K562 (cell line): Measurements from ENCODE around the gene CTDSP2. TPM values are rescaled to one million over a fixed set of nuclear protein-coding genes. Genes with fewer than 3 reads are reported as not detected.

Experiments
- ATAC-seq: fragments of 200-7000 bp; cut with Tn5 transposase; 3 replicates; pipeline ENCODE4 v1.9.1; 2020; ENCODE audit warnings: moderate library complexity
- BruUV-seq: library from RNA; stranded (reverse); fragments of 400-500 nt; replicated peaks from 2 replicates; lab custom pipeline; 2021; lab: Mats Ljungman, UMichigan
- CTCF ChIA-PET: fragments of 300-600 bp; formaldehyde crosslinking; extraction: SDS; loops from one replicate; lab custom pipeline; 2021; ENCODE audit warnings: low intra/inter-chr PET ratio; lab: Yijun Ruan, JAX
- POLR2A ChIA-PET: fragments of 300-600, 350-650 bp; sonication (Branson Sonifier 250); formaldehyde crosslinking; extraction: SDS; loops from one replicate; lab custom pipeline; 2021; ENCODE audit warnings: antibody characterized with exemption, inconsistent platforms; lab: Yijun Ruan, JAX
- DNase-seq, 4 experiments: peaks; one replicate each; pipeline versions ENCODE4 v3.0.0 to v3.0.0-alpha.2; 2011 to 2018; ENCODE audit warnings: low spot score in 3 of 4, mixed read lengths in 3 of 4; ENCODE audit errors: extremely low read depth in 1 of 4
- FAIRE-seq: peaks from 2 replicates; lab custom pipeline; 2011; peaks lifted over from hg19 to GRCh38; lab: Jason Lieb, UNC
- H2AFZ ChIP-seq: 2 replicates; pipeline ENCODE4 v1.6.0; 2011; ENCODE audit warnings: low read depth, low read length, control low read depth, inconsistent platforms
- H3K27ac ChIP-seq: fragments of 200-600 bp; 3 replicates; pipeline ENCODE4 v1.8.0; 2011; ENCODE audit warnings: low read depth, mild to moderate bottlenecking, control low read depth, inconsistent platforms, low read length, moderate library complexity, mixed read lengths; ENCODE audit errors: extremely low read depth
- H3K27me3 ChIP-seq, 2 experiments: fragments of 300-600 bp in 1 of 2; 2 replicates in 1 of 2; 3 replicates in 1 of 2; pipeline versions ENCODE4 v1.6.0 to v1.8.0; 2011; ENCODE audit warnings: inconsistent platforms in 2 of 2, low read length in 2 of 2, mild to moderate bottlenecking in 1 of 2, mixed read lengths in 1 of 2, moderate library complexity in 1 of 2; ENCODE audit not compliant: control insufficient read depth in 2 of 2, insufficient read depth in 2 of 2
- H3K36me3 ChIP-seq: fragments of 300-600 bp; 3 replicates; pipeline ENCODE4 v1.8.0; 2011; ENCODE audit warnings: mild to moderate bottlenecking, low read length, inconsistent platforms; ENCODE audit not compliant: control insufficient read depth, insufficient read depth
- H3K4me1 ChIP-seq, 2 experiments: fragments of 200-600 bp in 1 of 2; replicated peaks in 1 of 2; 2 replicates in 1 of 2; 3 replicates in 1 of 2; pipeline versions ENCODE4 v1.5.1 to v1.8.0; 2011; ENCODE audit warnings: inconsistent platforms in 2 of 2, low read length in 2 of 2, mild to moderate bottlenecking in 1 of 2, mixed read lengths in 1 of 2, moderate library complexity in 1 of 2; ENCODE audit not compliant: control insufficient read depth in 2 of 2, insufficient read depth in 2 of 2
- H3K4me2 ChIP-seq: 2 replicates; pipeline ENCODE4 v1.6.1; 2011; ENCODE audit warnings: low read length, control low read depth, inconsistent platforms, mixed read lengths; ENCODE audit not compliant: insufficient read depth
- H3K4me3 ChIP-seq: fragments of 200-600 bp; sonication (generic), shearing (Covaris generic); 2 replicates; pipeline ENCODE4 v1.5.1; 2016; ENCODE audit warnings: control low read depth, inconsistent platforms
- H3K79me2 ChIP-seq: fragments of 200-600 bp; 3 replicates; pipeline ENCODE4 v1.8.0; 2011; ENCODE audit warnings: low read length, inconsistent platforms; ENCODE audit not compliant: control insufficient read depth, insufficient read depth
- H3K9ac ChIP-seq, 2 experiments: 2 replicates each; pipeline versions ENCODE4 v1.6.0 to v1.6.1; 2011; ENCODE audit warnings: low read depth in 2 of 2, low read length in 2 of 2, control low read depth in 1 of 2, inconsistent platforms in 1 of 2, mild to moderate bottlenecking in 1 of 2, mixed read lengths in 1 of 2; ENCODE audit not compliant: insufficient read depth in 1 of 2
- H3K9me1 ChIP-seq: one replicate; pipeline ENCODE4 v1.6.0; 2011; ENCODE audit warnings: inconsistent platforms, mild to moderate bottlenecking, low read length, moderate library complexity; ENCODE audit not compliant: control insufficient read depth, insufficient read depth
- H3K9me3 ChIP-seq: replicated peaks from 2 replicates; pipeline ENCODE4 v1.5.1; 2011; ENCODE audit warnings: low read depth, low read length, inconsistent platforms; ENCODE audit not compliant: control insufficient read depth, insufficient read depth
- H4K20me1 ChIP-seq: replicated peaks from 2 replicates; pipeline ENCODE4 v1.6.1; 2011; ENCODE audit warnings: low read length, inconsistent platforms, mixed read lengths; ENCODE audit not compliant: control insufficient read depth, insufficient read depth
- BACH1 ChIP-seq: fragments of 200-800 bp; sonication (Bioruptor generic); IDR thresholded peaks from 2 replicates; pipeline ENCODE4 v1.6.1; 2016; ENCODE audit warnings: missing genetic modification characterization, missing compliant biosample characterization
- CBX2 ChIP-seq: fragments of 200-600 bp; sonication (generic); IDR thresholded peaks from one replicate; pipeline ENCODE4 v1.6.1; 2012; ENCODE audit warnings: mild to moderate bottlenecking, low read length, inconsistent platforms; ENCODE audit not compliant: insufficient read depth, poor library complexity, severe bottlenecking
- CLOCK ChIP-seq: fragments of 250-450 bp; sonication (Bioruptor Pico); IDR thresholded peaks from 2 replicates; pipeline ENCODE4 v1.4.0; 2020; ENCODE audit warnings: mild to moderate bottlenecking, moderate library complexity, borderline replicate concordance
- EHMT2 ChIP-seq: fragments of 450-650 bp; IDR thresholded peaks from 2 replicates; pipeline ENCODE4 v1.6.1; 2018; ENCODE audit warnings: antibody characterized with exemption
- ELF1 ChIP-seq: fragments of 200-800 bp; sonication (Bioruptor generic); IDR thresholded peaks from 2 replicates; pipeline ENCODE4 v1.6.1; 2016; ENCODE audit warnings: missing genetic modification characterization, missing compliant biosample characterization
- JUND ChIP-seq, 2 experiments: IDR thresholded peaks; 2 replicates in 1 of 2; 3 replicates in 1 of 2; pipeline ENCODE4 v1.6.1; 2011; ENCODE audit warnings: borderline replicate concordance in 2 of 2, low read depth in 2 of 2, low read length in 2 of 2, improper control_type of control experiment in 1 of 2, missing biosample characterization in 1 of 2, missing genetic modification characterization in 1 of 2, missing genetic modification reagents in 1 of 2
- MAFF ChIP-seq: IDR thresholded peaks from 2 replicates; pipeline ENCODE4 v1.6.1; 2012; ENCODE audit warnings: low read length, improper control_type of control experiment
- MBD2 ChIP-seq: sonication (generic); IDR thresholded peaks from 2 replicates; pipeline ENCODE4 v1.6.1; 2016; ENCODE audit warnings: low read depth, borderline replicate concordance
- NBN ChIP-seq: fragments of 450-650 bp; IDR thresholded peaks from 2 replicates; pipeline ENCODE4 v1.6.1; 2016; ENCODE audit warnings: low read depth, mild to moderate bottlenecking
- NFIC ChIP-seq: fragments of 450-650 bp; IDR thresholded peaks from 2 replicates; pipeline ENCODE4 v1.6.1; 2017; ENCODE audit warnings: mild to moderate bottlenecking, inconsistent platforms
- PTBP1 ChIP-seq: fragments of 200-400 bp; formaldehyde crosslinking; IDR thresholded peaks from 2 replicates; pipeline ENCODE4 v1.6.1; 2017; ENCODE audit warnings: low read depth, low read length
- RCOR1 ChIP-seq, 2 experiments: IDR thresholded peaks; 2 replicates each; pipeline ENCODE4 v1.6.1; 2012; ENCODE audit warnings: low read depth in 2 of 2, low read length in 2 of 2, borderline replicate concordance in 1 of 2, improper control_type of control experiment in 1 of 2
- SMAD3 ChIP-seq: fragments of 450-650 bp; formaldehyde crosslinking; conservative IDR thresholded peaks from 2 replicates; pipeline ENCODE4 v1.4.0; 2020; ENCODE audit warnings: mild to moderate bottlenecking
- TAF15 ChIP-seq: fragments of 200-400 bp; formaldehyde crosslinking; IDR thresholded peaks from 2 replicates; pipeline ENCODE4 v1.6.1; 2017; ENCODE audit warnings: mild to moderate bottlenecking, low read depth, low read length, moderate library complexity
- TRIM24 ChIP-seq, 2 experiments: fragments of 450-650 bp; IDR thresholded peaks; 2 replicates each; pipeline ENCODE4 v1.6.1; 2016
- XRCC4 ChIP-seq: IDR thresholded peaks from one replicate; pipeline ENCODE4 v1.6.1; 2011; ENCODE audit not compliant: insufficient read depth, insufficient read length; ENCODE audit errors: extremely low read depth
- ZBTB49 ChIP-seq: sonication (generic); formaldehyde crosslinking; IDR thresholded peaks from 2 replicates; pipeline ENCODE4 v1.8.0; 2022; ENCODE audit warnings: missing genetic modification reagents, mild to moderate bottlenecking, borderline replicate concordance
- ZNF263 ChIP-seq: sonication (generic); formaldehyde crosslinking; IDR thresholded peaks from 2 replicates; pipeline ENCODE4 v1.8.0; 2022; ENCODE audit warnings: mild to moderate bottlenecking, missing genetic modification reagents, borderline replicate concordance
- ZNF586 ChIP-seq: fragments of 450-650 bp; formaldehyde crosslinking; conservative IDR thresholded peaks from 2 replicates; pipeline ENCODE4 v1.4.0; 2020; ENCODE audit warnings: mild to moderate bottlenecking, moderate library complexity
- WGBS: fragments of 100-300 bp; shearing (Covaris generic); methylation state at CpG from one replicate; pipeline ENCODE4 v1.1.6; 2016; ENCODE audit warnings: low coverage, mixed read lengths; ENCODE audit not compliant: insufficient coverage; ENCODE audit errors: missing lambda C conversion rate; 5-methylcytosine and 5-hydroxymethylcytosine counted together
- in situ Hi-C: fragments of 300-500 bp; cut with MboI; formaldehyde crosslinking; loops from 4 replicates; pipeline ENCODE4 v1.15.0; 2018; ENCODE audit warnings: inconsistent platforms, mixed read lengths
- intact Hi-C: fragments of 100-400 bp; cut with micrococcal nuclease; formaldehyde crosslinking; loops from 2 replicates; pipeline ENCODE4 v1.14.2; 2022
- polyA plus RNA-seq, 8 experiments: library from polyadenylated mRNA; depleted of rRNA in 4 of 8; stranded (reverse) in 5 of 8; unstranded in 3 of 8; fragments of >200 nt; fragmentation: Nextera tagmentation in 2 of 8; fragmentation: Illumina TruSeq in 1 of 8; extraction: Ambion mirVana in 2 of 8; extraction: Trizol in 1 of 8; gene quantifications; 2 replicates each; pipeline versions ENCODE4 v1.2.1 to v1.2.3, GENCODE V29; 2011 to 2014; ENCODE audit warnings: inconsistent platforms in 1 of 8, missing spikeins in 1 of 8
- total RNA-seq, 7 experiments: library from RNA; depleted of rRNA in 6 of 7; stranded (reverse); fragments of >200 nt in 6 of 7; fragmentation: Illumina TruSeq in 2 of 7; extraction: Trizol in 2 of 7; gene quantifications; 2 replicates each; pipeline versions ENCODE4 v1.2.1 to v1.2.3, GENCODE V29; 2011 to 2021; ENCODE audit warnings: low replicate concordance in 1 of 7

Gene CTDSP2
- total and polyA plus RNA-seq, 9 of the 15 experiments (the other 6 are each of a cell fraction or from before 2014, with no cell fraction given): 20.4 to 108 (median 47.7) TPM

GRCh38 chr12:57810450-57810849 lies 36.1 kb downstream of the CTDSP2 start:
- POLR2A ChIA-PET: interaction anchor here (0.5 to 3.3 kb wide), 7 partner anchors 9 to 271 kb away, joined by 3 to 21 read pairs (median 4); no protein-coding TSS in a partner anchor
- Histone ChIP-seq H3K9me1 (peaks cover 3% of the 10 kb centered on the region), H3K4me3 (no peak overlapping the region), H3K4me1 (peaks cover 5 to 10% of the 10 kb centered on the region in 2 experiments; a peak in 3 of 5 replicates), H3K9ac (no peak overlapping the region), H3K27ac (no peak overlapping the region), H3K4me2 (no peak overlapping the region), H3K9me3 (no peaks in the 10 kb centered on the region), H3K27me3 (no peaks in the 10 kb centered on the region), H3K36me3 (peaks cover 5% of the 10 kb centered on the region; the same call in 2 of the 3 replicates), H2AFZ (peak overlapping the region; percentile 60; the same call in 1 of the 2 replicates), H3K79me2 (no peaks in the 10 kb centered on the region), H4K20me1 (no peaks in the 10 kb centered on the region)
- CTCF ChIA-PET: no interaction called here
- DNase-seq: peak in 3 of 4 experiments; percentile 32 to 81 (median 39)
- in situ Hi-C loops: no loop called here
- BruUV-seq: no TSS peak
- peak; percentile 75 for ATAC-seq
- WGBS: 26% methylated on average over 5 of the region's 5 CpGs
- FAIRE-seq: peak; percentile 92
- intact Hi-C loops: no loop called here
- TF ChIP-seq BACH1: no peak
- no peak for TF ChIP-seq CLOCK (CRISPR knock-in tag)
- no peak for TF ChIP-seq CBX2
- no peak for TF ChIP-seq ZBTB49 (CRISPR knock-in tag)
- TF ChIP-seq EHMT2: 0 out of 2 replicates have a peak, but pooled peaks have one; percentile 22
- TF ChIP-seq ZNF263 (CRISPR knock-in tag): peak; percentile 20; the same call in 1 of the 2 replicates
- TF ChIP-seq TAF15: no peak
- no peak for TF ChIP-seq MAFF
- TF ChIP-seq PTBP1: no peak
- no peak for TF ChIP-seq XRCC4
- no peak for TF ChIP-seq SMAD3
- TF ChIP-seq ELF1 (tag): no peak
- TF ChIP-seq NFIC: peak; percentile 92
- TF ChIP-seq ZNF586: no peak
- peak in 1 of 2 experiments; percentile 31; a peak in 1 of 4 replicates for TF ChIP-seq RCOR1 (IDR thresholded peaks at IDR 0.05; ENCODE audit: borderline replicate concordance in 1 of 2, low read depth in 2 of 2, low read length in 2 of 2)
- TF ChIP-seq JUND (IDR thresholded peaks at IDR 0.05; ENCODE audit: borderline replicate concordance, low read depth, low read length): peak; percentile 76
- peak; percentile 72; the same call in 1 of the 3 replicates for TF ChIP-seq JUND (tag; IDR thresholded peaks at IDR 0.05; ENCODE audit: borderline replicate concordance, low read depth, low read length)
- TF ChIP-seq TRIM24 (IDR thresholded peaks at IDR 0.05): no peak
- TF ChIP-seq NBN: no peak
- TF ChIP-seq MBD2: no peak
